ENCODE measurements around the gene NCOA5. TPM values are rescaled to one million over a fixed set of nuclear protein-coding genes. Genes with fewer than 3 reads are reported as not detected.

NCOA5 gene
- total RNA-seq, 1 experiment from 2014 or later, result 26.9 TPM

- Histone ChIP-seq H3K9ac (ENCODE audit: low read length) (no peak overlapping the region), H3K79me2 (ENCODE audit: low read length) (no peaks in the 10 kb centered on the region), H3K4me2 (ENCODE audit: low read length) (no peak overlapping the region), H3K27ac (ENCODE audit: low read length) (no peak overlapping the region), H2AFZ (ENCODE audit: low read length) (no peak overlapping the region), H3K36me3 (ENCODE audit: low read depth, low read length) (no peaks in the 10 kb centered on the region), H3F3A (ENCODE audit: low read length, unreplicated experiment) (no peaks in the 10 kb centered on the region), H3K4me3 (ENCODE audit: low read length) (no peak overlapping the region), H3K9me2 (replicated peaks; ENCODE audit: low read length) (no peaks in the 10 kb centered on the region), H3K27me3 (ENCODE audit: low read length) (peaks cover 54% of the 10 kb centered on the region), H4K20me1 (ENCODE audit: low read length) (no peaks in the 10 kb centered on the region), H3K9me3 (ENCODE audit: low read length) (no peaks in the 10 kb centered on the region), H3K4me1 (ENCODE audit: insufficient read depth, low read length) (no peaks in the 10 kb centered on the region)
- DNase-seq (peak; percentile 26), ATAC-seq (no peak)
- TF ChIP-seq EZH2phosphoT487 (IDR thresholded peaks at IDR 0.05; ENCODE audit: borderline replicate concordance, low read length) (no peak), EZH2 (IDR thresholded peaks at IDR 0.05; ENCODE audit: low read length, unreplicated experiment) (no peak), CTCF (conservative IDR thresholded peaks at IDR 0.05; ENCODE audit: low read depth, low read length) (no peak)
- no TSS peak for BruUV-seq (replicated peaks)
- POLR2A ChIA-PET (ENCODE audit: unreplicated experiment), result no interaction called here
- intact Hi-C loops (cut with micrococcal nuclease), result no loop called here
- CTCF ChIA-PET, result no interaction called here
These were observed 23.3 kb upstream of the NCOA5 start for GRCh38 chr20:46113113-46113470.

- Histone ChIP-seq H3K27me3 (ENCODE audit: low read length) (peaks cover 58% of the 10 kb centered on the region), H3K4me3 (ENCODE audit: low read length) (no peak overlapping the region), H3K36me3 (ENCODE audit: low read depth, low read length) (no peaks in the 10 kb centered on the region), H3K9me3 (ENCODE audit: low read length) (no peaks in the 10 kb centered on the region), H3K4me2 (ENCODE audit: low read length) (no peak overlapping the region), H3F3A (ENCODE audit: low read length, unreplicated experiment) (no peaks in the 10 kb centered on the region), H4K20me1 (ENCODE audit: low read length) (no peaks in the 10 kb centered on the region), H3K79me2 (ENCODE audit: low read length) (no peaks in the 10 kb centered on the region), H3K9me2 (replicated peaks; ENCODE audit: low read length) (no peaks in the 10 kb centered on the region), H3K4me1 (ENCODE audit: insufficient read depth, low read length) (no peaks in the 10 kb centered on the region), H3K9ac (ENCODE audit: low read length) (no peak overlapping the region), H3K27ac (ENCODE audit: low read length) (no peak overlapping the region), H2AFZ (ENCODE audit: low read length) (no peak overlapping the region)
- BruUV-seq (replicated peaks), result no TSS peak
- no peak for DNase-seq
- ChIA-PET CTCF (no interaction called here), POLR2A (ENCODE audit: unreplicated experiment) (no interaction called here)
- ATAC-seq, result no peak
- no peak for TF ChIP-seq EZH2phosphoT487 (IDR thresholded peaks at IDR 0.05; ENCODE audit: borderline replicate concordance, low read length)
- TF ChIP-seq CTCF (conservative IDR thresholded peaks at IDR 0.05; ENCODE audit: low read depth, low read length), result no peak
- no peak for TF ChIP-seq EZH2 (IDR thresholded peaks at IDR 0.05; ENCODE audit: low read length, unreplicated experiment)
- intact Hi-C loops (cut with micrococcal nuclease), result no loop called here
These were observed 22.8 kb upstream of the NCOA5 start for GRCh38 chr20:46112430-46113112.

- H2AFZ ChIP-seq (ENCODE audit: low read length), result no peak overlapping the region
- no peak overlapping the region for H3K4me2 ChIP-seq (ENCODE audit: low read length)
- H3K4me1 ChIP-seq (ENCODE audit: insufficient read depth, low read length), result no peaks in the 10 kb centered on the region
- TF ChIP-seq EZH2phosphoT487 (IDR thresholded peaks at IDR 0.05; ENCODE audit: borderline replicate concordance, low read length), result no peak
- no peak for TF ChIP-seq EZH2 (IDR thresholded peaks at IDR 0.05; ENCODE audit: low read length, unreplicated experiment)
- TF ChIP-seq CTCF (conservative IDR thresholded peaks at IDR 0.05; ENCODE audit: low read depth, low read length), result no peak
- intact Hi-C loops (cut with micrococcal nuclease), result no loop called here
- H3K79me2 ChIP-seq (ENCODE audit: low read length), result no peaks in the 10 kb centered on the region
- CTCF ChIA-PET, result no interaction called here
- H3K9me2 ChIP-seq (replicated peaks; ENCODE audit: low read length), result no peaks in the 10 kb centered on the region
- no peak overlapping the region for H3K4me3 ChIP-seq (ENCODE audit: low read length)
- POLR2A ChIA-PET (ENCODE audit: unreplicated experiment), result no interaction called here
- no peaks in the 10 kb centered on the region for H3F3A ChIP-seq (ENCODE audit: low read length, unreplicated experiment)
- no peaks in the 10 kb centered on the region for H3K36me3 ChIP-seq (ENCODE audit: low read depth, low read length)
- no TSS peak for BruUV-seq (replicated peaks)
- no peak overlapping the region for H3K27ac ChIP-seq (ENCODE audit: low read length)
- H4K20me1 ChIP-seq (ENCODE audit: low read length), result no peaks in the 10 kb centered on the region
- no peaks in the 10 kb centered on the region for H3K9me3 ChIP-seq (ENCODE audit: low read length)
- H3K27me3 ChIP-seq (ENCODE audit: low read length), result peaks cover 65% of the 10 kb centered on the region
- no peak for DNase-seq
- ATAC-seq, result no peak
- no peak overlapping the region for H3K9ac ChIP-seq (ENCODE audit: low read length)
These were observed 22.1 kb upstream of the NCOA5 start for GRCh38 chr20:46111836-46112212.
